ENCODE results near the gene IRF2.

Gene IRF2

GRCh38 chr4:184479516-184479950 is 5.2 kb upstream of the IRF2 start:
- TF ChIP-seq CTCF (IDR thresholded peaks at IDR 0.05; ENCODE audit: low read depth, low read length, missing control alignments), result no peak
- in situ Hi-C loops (cut with HindIII; ENCODE audit: low pct_ligation_motif_present, low sequenced_read_pairs), result no loop called here
- no peak for DNase-seq
- no peaks in the 10 kb centered on the region for H3K27me3 ChIP-seq (replicated peaks)
- H3K4me3 ChIP-seq (ENCODE audit: low read depth, low read length), result no peak overlapping the region
- no peaks in the 10 kb centered on the region for H3K36me3 ChIP-seq (replicated peaks)
- H3K27ac ChIP-seq, result no peak overlapping the region

- DNase-seq, result no peak
- in situ Hi-C loops (cut with HindIII; ENCODE audit: low pct_ligation_motif_present, low sequenced_read_pairs), result no loop called here
- H3K4me3 ChIP-seq (ENCODE audit: low read depth, low read length), result no peak overlapping the region
- no peak overlapping the region for H3K27ac ChIP-seq
- H3K36me3 ChIP-seq (replicated peaks), result no peaks in the 10 kb centered on the region
- no peak for TF ChIP-seq CTCF (IDR thresholded peaks at IDR 0.05; ENCODE audit: low read depth, low read length, missing control alignments)
- no peaks in the 10 kb centered on the region for H3K27me3 ChIP-seq (replicated peaks)
Measured at GRCh38 chr4:184477201-184477999, 3.0 kb upstream of the IRF2 start.

GRCh38 chr4:184476695-184477094 is 2.3 kb upstream of the IRF2 start:
- no peak for DNase-seq
- H3K27ac ChIP-seq, result no peak overlapping the region
- no peak overlapping the region for H3K4me3 ChIP-seq (ENCODE audit: low read depth, low read length)
- no peak for TF ChIP-seq CTCF (IDR thresholded peaks at IDR 0.05; ENCODE audit: low read depth, low read length, missing control alignments)
- in situ Hi-C loops (cut with HindIII; ENCODE audit: low pct_ligation_motif_present, low sequenced_read_pairs), result no loop called here
- no peaks in the 10 kb centered on the region for H3K36me3 ChIP-seq (replicated peaks)
- H3K27me3 ChIP-seq (replicated peaks), result no peaks in the 10 kb centered on the region

- Histone ChIP-seq H3K4me3 (ENCODE audit: low read depth, low read length) (peak overlapping the region; percentile 91), H3K36me3 (replicated peaks) (no peaks in the 10 kb centered on the region), H3K27me3 (replicated peaks) (no peaks in the 10 kb centered on the region), H3K27ac (peak overlapping the region; percentile 90)
- TF ChIP-seq CTCF (IDR thresholded peaks at IDR 0.05; ENCODE audit: low read depth, low read length, missing control alignments), result no peak
- in situ Hi-C loops (cut with HindIII; ENCODE audit: low pct_ligation_motif_present, low sequenced_read_pairs), result no loop called here
- no peak for DNase-seq
Measured at GRCh38 chr4:184475498-184475897, 1.1 kb upstream of the IRF2 start.

GRCh38 chr4:184475096-184475461 is 729 bp upstream of the IRF2 start:
- no peaks in the 10 kb centered on the region for H3K27me3 ChIP-seq (replicated peaks)
- peak overlapping the region; percentile 91 for H3K4me3 ChIP-seq (ENCODE audit: low read depth, low read length)
- H3K27ac ChIP-seq, result peak overlapping the region; percentile 90
- in situ Hi-C loops (cut with HindIII; ENCODE audit: low pct_ligation_motif_present, low sequenced_read_pairs), result no loop called here
- peak; percentile 20 for DNase-seq
- H3K36me3 ChIP-seq (replicated peaks), result no peaks in the 10 kb centered on the region
- no peak for TF ChIP-seq CTCF (IDR thresholded peaks at IDR 0.05; ENCODE audit: low read depth, low read length, missing control alignments)
